Measurements from ENCODE around the gene TAF4B. TPM values are rescaled to one million over a fixed set of nuclear protein-coding genes. Genes with fewer than 3 reads are reported as not detected.

Gene TAF4B
- total RNA-seq, 1 experiment from 2014 or later: 2.0 TPM

GRCh38 chr18:26268454-26268853, 42.2 kb downstream of the TAF4B start:
- CTCF ChIA-PET: no interaction called here
- Histone ChIP-seq H3K4me3 (ENCODE audit: low read depth, low read length, poor library complexity, severe bottlenecking) (no peak overlapping the region), H3K4me1 (ENCODE audit: insufficient read depth, low read length, poor library complexity, severe bottlenecking) (no peaks in the 10 kb centered on the region), H3K9me3 (ENCODE audit: low read depth, low read length, poor library complexity, severe bottlenecking) (no peaks in the 10 kb centered on the region), H3K27ac (ENCODE audit: low read depth, low read length, poor library complexity, severe bottlenecking) (no peak overlapping the region), H3K27me3 (replicated peaks; ENCODE audit: insufficient read depth, low read depth, low read length, poor library complexity) (no peaks in the 10 kb centered on the region), H3K36me3 (ENCODE audit: insufficient read depth, low read length, poor library complexity, severe bottlenecking) (no peaks in the 10 kb centered on the region)
- TF ChIP-seq CTCF (conservative IDR thresholded peaks at IDR 0.05; ENCODE audit: low read depth, low read length) (no peak), EZH2 (IDR thresholded peaks at IDR 0.05; ENCODE audit: borderline replicate concordance, low read depth, low read length, poor library complexity, severe bottlenecking) (no peak)
- no TSS peak for BruUV-seq (replicated peaks)
- DNase-seq (ENCODE audit: low spot score): no peak
- intact Hi-C loops (cut with micrococcal nuclease; ENCODE audit: unreplicated experiment): no loop called here
- POLR2A ChIA-PET (ENCODE audit: low non-redundant PET): no interaction called here

GRCh38 chr18:26271917-26272549, 45.8 kb downstream of the TAF4B start:
- H3K4me1 ChIP-seq (ENCODE audit: insufficient read depth, low read length, poor library complexity, severe bottlenecking): no peaks in the 10 kb centered on the region
- DNase-seq (ENCODE audit: low spot score): no peak
- no peak overlapping the region for H3K27ac ChIP-seq (ENCODE audit: low read depth, low read length, poor library complexity, severe bottlenecking)
- POLR2A ChIA-PET (ENCODE audit: low non-redundant PET): no interaction called here
- CTCF ChIA-PET: no interaction called here
- TF ChIP-seq EZH2 (IDR thresholded peaks at IDR 0.05; ENCODE audit: borderline replicate concordance, low read depth, low read length, poor library complexity, severe bottlenecking): no peak
- TF ChIP-seq CTCF (conservative IDR thresholded peaks at IDR 0.05; ENCODE audit: low read depth, low read length): no peak
- H3K27me3 ChIP-seq (replicated peaks; ENCODE audit: insufficient read depth, low read depth, low read length, poor library complexity): no peaks in the 10 kb centered on the region
- intact Hi-C loops (cut with micrococcal nuclease; ENCODE audit: unreplicated experiment): no loop called here
- no peak overlapping the region for H3K4me3 ChIP-seq (ENCODE audit: low read depth, low read length, poor library complexity, severe bottlenecking)
- no peaks in the 10 kb centered on the region for H3K36me3 ChIP-seq (ENCODE audit: insufficient read depth, low read length, poor library complexity, severe bottlenecking)
- no peaks in the 10 kb centered on the region for H3K9me3 ChIP-seq (ENCODE audit: low read depth, low read length, poor library complexity, severe bottlenecking)
- no TSS peak for BruUV-seq (replicated peaks)

GRCh38 chr18:26277374-26277773, 51.1 kb downstream of the TAF4B start:
- no TSS peak for BruUV-seq (replicated peaks)
- H3K4me3 ChIP-seq (ENCODE audit: low read depth, low read length, poor library complexity, severe bottlenecking): no peak overlapping the region
- ChIA-PET CTCF (no interaction called here), POLR2A (ENCODE audit: low non-redundant PET) (no interaction called here)
- H3K36me3 ChIP-seq (ENCODE audit: insufficient read depth, low read length, poor library complexity, severe bottlenecking): no peaks in the 10 kb centered on the region
- TF ChIP-seq CTCF (conservative IDR thresholded peaks at IDR 0.05; ENCODE audit: low read depth, low read length): no peak
- no peaks in the 10 kb centered on the region for H3K9me3 ChIP-seq (ENCODE audit: low read depth, low read length, poor library complexity, severe bottlenecking)
- no peak for DNase-seq (ENCODE audit: low spot score)
- no peaks in the 10 kb centered on the region for H3K27me3 ChIP-seq (replicated peaks; ENCODE audit: insufficient read depth, low read depth, low read length, poor library complexity)
- intact Hi-C loops (cut with micrococcal nuclease; ENCODE audit: unreplicated experiment): no loop called here
- no peak overlapping the region for H3K27ac ChIP-seq (ENCODE audit: low read depth, low read length, poor library complexity, severe bottlenecking)
- no peaks in the 10 kb centered on the region for H3K4me1 ChIP-seq (ENCODE audit: insufficient read depth, low read length, poor library complexity, severe bottlenecking)

Measured in A673 (cell line).